NT2/D1 (cell line): ENCODE measurements around the gene CNTN2.

Experiments
- YY1 ChIP-seq: IDR thresholded peaks from 2 replicates; pipeline ENCODE4 v1.6.1; 2011; ENCODE audit not compliant: insufficient read length, insufficient read depth
- ZNF274 ChIP-seq: IDR thresholded peaks from 2 replicates; pipeline ENCODE4 v1.6.1; 2011; ENCODE audit warnings: mild to moderate bottlenecking, low read depth, low read length

DNA sequence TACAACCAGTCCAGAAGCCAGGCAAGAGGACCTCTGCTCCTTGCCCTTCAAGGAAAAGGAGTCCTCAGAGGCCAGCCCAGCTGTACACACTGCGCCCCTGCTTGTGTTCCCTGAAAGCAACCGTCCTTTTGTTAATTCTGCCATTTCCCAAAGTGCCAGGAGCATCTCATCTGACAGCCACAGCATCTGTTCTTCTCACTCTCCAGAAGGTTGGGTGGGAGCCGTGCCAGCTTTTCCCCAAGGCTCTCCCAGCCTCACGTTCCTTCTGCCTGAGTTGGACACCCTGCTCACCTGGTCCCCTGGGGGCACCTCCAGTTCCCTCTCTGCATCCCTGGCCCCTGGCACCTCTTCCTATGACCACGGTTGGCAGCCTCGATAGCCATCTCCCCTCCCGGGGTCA, 10.5 kb upstream of the CNTN2 start:
- TF ChIP-seq YY1 (no peak), ZNF274 (no peak)
